Limb (tissue), 2 donors: ENCODE results near the gene RAP1GAP.
"Not testable (repeated sequence)": the region's sequence is repeated elsewhere in the genome, so short reads cannot be mapped to it uniquely, and the experiment has no call there.

ENCODE experiments used
- DNase-seq, 2 donors: peaks; one replicate each; pipeline ENCODE4 v3.0.0-alpha.2; 2016; ENCODE audit errors: extremely low spot score in 2 of 2

RAP1GAP gene

GRCh38 chr1:21677168-21677567 lies 8.0 kb upstream of the RAP1GAP start:
- no peak for DNase-seq

GRCh38 chr1:21674957-21675356 lies 5.8 kb upstream of the RAP1GAP start:
- DNase-seq = no peak

- not testable (repeated sequence) for DNase-seq
These were observed 4.7 kb upstream of the RAP1GAP start for GRCh38 chr1:21673853-21674252.

- DNase-seq = peak; percentile 58 to 70
These were observed 4.2 kb upstream of the RAP1GAP start for GRCh38 chr1:21673277-21673780.

- no peak for DNase-seq
These were observed 3.5 kb upstream of the RAP1GAP start for GRCh38 chr1:21672478-21673276.

- peak in 1 of 2 donors; percentile 40 for DNase-seq
These were observed 2.8 kb upstream of the RAP1GAP start for GRCh38 chr1:21671915-21672314.

- no peak for DNase-seq
These were observed 2.1 kb upstream of the RAP1GAP start for GRCh38 chr1:21670956-21671902.

GRCh38 chr1:21670059-21670881 lies 1.1 kb upstream of the RAP1GAP start:
- no peak for DNase-seq

- peak in 1 of 2 donors; percentile 63 for DNase-seq
These were observed 253 bp downstream of the RAP1GAP start for GRCh38 chr1:21668951-21669257.

GRCh38 chr1:21668232-21668950 lies 766 bp downstream of the RAP1GAP start:
- DNase-seq = peak in 1 of 2 donors; percentile 43

GRCh38 chr1:21667348-21668231 lies 1.6 kb downstream of the RAP1GAP start:
- DNase-seq = no peak

GRCh38 chr1:21666576-21667320 lies 2.4 kb downstream of the RAP1GAP start:
- DNase-seq = peak in 1 of 2 donors; percentile 31

- DNase-seq = no peak
These were observed 3.2 kb downstream of the RAP1GAP start for GRCh38 chr1:21665711-21666575.

- DNase-seq = no peak
These were observed 4.2 kb downstream of the RAP1GAP start for GRCh38 chr1:21664806-21665588.

GRCh38 chr1:21663951-21664805 lies 5.0 kb downstream of the RAP1GAP start:
- DNase-seq = no peak

- DNase-seq = no peak
These were observed 5.8 kb downstream of the RAP1GAP start for GRCh38 chr1:21663248-21663950.
